Coronary artery (tissue), 2 donors: ENCODE results near the gene ANXA10.

Source experiments
- DNase-seq: peaks from one replicate; pipeline ENCODE4 v3.0.0-alpha.2; 2017; ENCODE audit warnings: low spot score
- H3K27ac ChIP-seq, 2 donors: fragments of 200-600 bp; sonication (generic); one replicate each; pipeline ENCODE4 v1.5.1; 2016 to 2019
- H3K4me3 ChIP-seq: fragments of 200-600 bp; sonication (generic); 2 replicates; pipeline ENCODE4 v1.5.1; 2016; ENCODE audit warnings: mild to moderate bottlenecking, moderate library complexity
- TF ChIP-seq, protein P1 (sequence below): fragments of 200-600 bp; sonication (generic); IDR thresholded peaks from one replicate; pipeline ENCODE4 v1.5.1; 2019; ENCODE audit warnings: antibody characterized with exemption

Gene ANXA10

DNA sequence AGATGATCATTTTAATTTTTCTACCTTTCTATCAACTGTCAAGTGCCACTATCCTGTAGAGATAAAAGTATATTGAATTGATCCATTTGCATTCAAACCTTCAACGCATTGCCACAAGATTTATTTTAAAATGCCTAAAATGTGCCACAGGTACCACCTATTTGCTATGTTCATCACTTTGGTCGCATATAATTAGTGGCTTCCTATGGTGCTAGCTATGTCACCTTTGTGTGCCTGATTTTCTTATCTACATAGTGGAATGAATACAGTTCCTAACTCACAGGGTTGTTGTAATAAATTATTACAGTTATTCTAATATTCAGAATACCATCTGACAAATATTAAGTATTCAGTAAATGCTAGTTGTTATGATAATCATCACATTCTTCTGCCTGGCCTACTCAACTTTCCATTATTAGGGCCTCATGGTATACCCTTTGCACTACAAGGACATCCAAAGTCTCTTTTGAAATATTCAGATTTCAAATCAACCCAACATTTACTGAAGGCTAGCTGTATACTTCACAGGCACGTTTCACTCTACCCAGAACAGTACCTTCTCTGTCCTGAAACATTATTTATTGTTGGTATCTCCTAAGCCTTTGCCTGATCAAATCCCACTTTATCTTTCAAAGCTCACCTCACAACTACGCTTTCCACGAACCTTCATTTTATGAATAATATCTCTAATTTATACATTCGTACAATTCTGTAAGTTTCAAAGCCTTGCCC lies 62.4 kb downstream of the ANXA10 start:
- TF ChIP-seq, protein P1, sequence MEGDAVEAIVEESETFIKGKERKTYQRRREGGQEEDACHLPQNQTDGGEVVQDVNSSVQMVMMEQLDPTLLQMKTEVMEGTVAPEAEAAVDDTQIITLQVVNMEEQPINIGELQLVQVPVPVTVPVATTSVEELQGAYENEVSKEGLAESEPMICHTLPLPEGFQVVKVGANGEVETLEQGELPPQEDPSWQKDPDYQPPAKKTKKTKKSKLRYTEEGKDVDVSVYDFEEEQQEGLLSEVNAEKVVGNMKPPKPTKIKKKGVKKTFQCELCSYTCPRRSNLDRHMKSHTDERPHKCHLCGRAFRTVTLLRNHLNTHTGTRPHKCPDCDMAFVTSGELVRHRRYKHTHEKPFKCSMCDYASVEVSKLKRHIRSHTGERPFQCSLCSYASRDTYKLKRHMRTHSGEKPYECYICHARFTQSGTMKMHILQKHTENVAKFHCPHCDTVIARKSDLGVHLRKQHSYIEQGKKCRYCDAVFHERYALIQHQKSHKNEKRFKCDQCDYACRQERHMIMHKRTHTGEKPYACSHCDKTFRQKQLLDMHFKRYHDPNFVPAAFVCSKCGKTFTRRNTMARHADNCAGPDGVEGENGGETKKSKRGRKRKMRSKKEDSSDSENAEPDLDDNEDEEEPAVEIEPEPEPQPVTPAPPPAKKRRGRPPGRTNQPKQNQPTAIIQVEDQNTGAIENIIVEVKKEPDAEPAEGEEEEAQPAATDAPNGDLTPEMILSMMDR, result no peak
- no peak for DNase-seq
- Histone ChIP-seq H3K4me3 (no peak overlapping the region), H3K27ac (no peak overlapping the region)

GRCh38 chr4:168162604-168163003 lies 70.3 kb downstream of the ANXA10 start:
- TF ChIP-seq, protein P1, result no peak
- H3K4me3 ChIP-seq, result no peak overlapping the region
- H3K27ac ChIP-seq, result no peak overlapping the region
- DNase-seq, result no peak

- Histone ChIP-seq H3K27ac (no peak overlapping the region), H3K4me3 (no peak overlapping the region)
- DNase-seq, result no peak
- TF ChIP-seq, protein P1, result no peak
These were observed 70.8 kb downstream of the ANXA10 start for GRCh38 chr4:168163106-168163505.

DNA sequence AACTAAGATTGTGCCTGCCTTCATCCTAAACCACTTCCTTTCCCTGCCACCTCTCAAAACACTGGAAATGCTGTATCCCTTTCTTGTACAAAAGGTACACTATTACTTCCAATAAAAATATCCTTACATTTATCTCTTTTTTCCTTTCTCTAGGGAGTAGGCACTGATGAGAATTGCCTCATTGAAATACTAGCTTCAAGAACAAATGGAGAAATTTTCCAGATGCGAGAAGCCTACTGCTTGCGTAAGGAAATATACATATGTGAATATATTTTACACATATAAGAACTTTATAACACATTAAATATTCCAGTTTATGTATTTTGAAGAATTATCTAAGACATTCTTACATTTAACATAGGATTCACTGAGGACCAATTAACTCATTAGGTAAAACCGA lies 71.7 kb downstream of the ANXA10 start:
- Histone ChIP-seq H3K27ac (no peak overlapping the region), H3K4me3 (no peak overlapping the region)
- DNase-seq, result no peak
- TF ChIP-seq, protein P1, result no peak

- Histone ChIP-seq H3K4me3 (no peak overlapping the region), H3K27ac (no peak overlapping the region)
- DNase-seq, result no peak
- TF ChIP-seq, protein P1, result no peak
These were observed 72.7 kb downstream of the ANXA10 start for GRCh38 chr4:168164915-168165548.

- DNase-seq, result no peak
- Histone ChIP-seq H3K4me3 (no peak overlapping the region), H3K27ac (no peak overlapping the region)
- TF ChIP-seq, protein P1, result no peak
These were observed 75.5 kb downstream of the ANXA10 start for GRCh38 chr4:168167714-168168284.
